Retina (tissue), 1 donor: ENCODE measurements around the gene MMP24OS.
A peak's percentile ranks its signal among the peaks of the same experiment; 100 is the strongest.
"Not testable (repeated sequence)": the region's sequence is repeated elsewhere in the genome, so short reads cannot be mapped to it uniquely, and the experiment has no call there.

Source experiments
- DNase-seq: peaks from one replicate; pipeline ENCODE4 v3.0.0-alpha.2; 2016

The MMP24OS gene

DNA sequence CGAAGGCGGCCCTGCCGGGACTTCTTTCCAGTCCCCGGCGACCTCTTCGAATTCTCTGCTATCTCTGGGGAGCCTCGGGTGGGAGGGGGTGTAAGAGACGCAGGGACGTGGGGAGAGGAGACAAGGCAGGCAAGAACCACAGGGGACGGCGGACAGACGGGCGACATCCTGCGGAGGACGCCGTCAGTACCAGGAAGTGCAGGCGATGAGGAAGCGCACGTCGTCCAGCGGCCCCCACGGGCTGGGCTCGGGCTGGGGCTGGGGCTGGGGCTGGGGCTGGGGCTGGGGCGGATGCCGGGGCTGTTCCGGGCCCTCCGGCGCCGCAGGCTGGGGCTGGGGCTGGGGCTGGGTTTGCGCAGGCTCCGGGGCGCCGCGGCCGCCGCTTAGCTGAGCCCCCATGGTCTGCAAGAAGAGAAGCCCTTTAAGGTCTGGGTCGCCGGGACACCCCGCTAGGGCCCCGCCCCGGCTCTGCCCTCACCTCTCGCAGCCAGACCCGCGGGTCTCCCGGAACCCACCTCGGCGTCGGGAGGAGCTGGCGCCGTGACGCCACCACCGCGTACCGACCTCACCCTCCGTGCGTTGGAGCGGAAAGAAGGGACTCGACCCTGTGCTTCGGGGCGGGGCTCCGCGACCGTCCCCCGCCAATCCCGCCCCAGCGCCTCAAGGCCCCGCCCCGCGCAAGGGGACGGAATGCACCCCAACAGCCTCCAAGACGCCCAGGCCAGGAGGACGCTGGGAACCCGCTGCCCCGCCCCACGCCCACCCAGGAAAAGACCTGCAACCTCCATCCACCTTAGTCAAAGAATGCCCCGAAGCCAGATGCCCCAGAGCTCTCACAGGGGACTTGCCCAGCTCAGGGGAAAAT lies at the start of gene MMP24OS:
Gene MMP24OS (minus strand): TSS at position 592 of the 865 bp plus-strand sequence. CDS start 193 bp downstream, at position 399.
- peak; percentile 92 for DNase-seq

DNA sequence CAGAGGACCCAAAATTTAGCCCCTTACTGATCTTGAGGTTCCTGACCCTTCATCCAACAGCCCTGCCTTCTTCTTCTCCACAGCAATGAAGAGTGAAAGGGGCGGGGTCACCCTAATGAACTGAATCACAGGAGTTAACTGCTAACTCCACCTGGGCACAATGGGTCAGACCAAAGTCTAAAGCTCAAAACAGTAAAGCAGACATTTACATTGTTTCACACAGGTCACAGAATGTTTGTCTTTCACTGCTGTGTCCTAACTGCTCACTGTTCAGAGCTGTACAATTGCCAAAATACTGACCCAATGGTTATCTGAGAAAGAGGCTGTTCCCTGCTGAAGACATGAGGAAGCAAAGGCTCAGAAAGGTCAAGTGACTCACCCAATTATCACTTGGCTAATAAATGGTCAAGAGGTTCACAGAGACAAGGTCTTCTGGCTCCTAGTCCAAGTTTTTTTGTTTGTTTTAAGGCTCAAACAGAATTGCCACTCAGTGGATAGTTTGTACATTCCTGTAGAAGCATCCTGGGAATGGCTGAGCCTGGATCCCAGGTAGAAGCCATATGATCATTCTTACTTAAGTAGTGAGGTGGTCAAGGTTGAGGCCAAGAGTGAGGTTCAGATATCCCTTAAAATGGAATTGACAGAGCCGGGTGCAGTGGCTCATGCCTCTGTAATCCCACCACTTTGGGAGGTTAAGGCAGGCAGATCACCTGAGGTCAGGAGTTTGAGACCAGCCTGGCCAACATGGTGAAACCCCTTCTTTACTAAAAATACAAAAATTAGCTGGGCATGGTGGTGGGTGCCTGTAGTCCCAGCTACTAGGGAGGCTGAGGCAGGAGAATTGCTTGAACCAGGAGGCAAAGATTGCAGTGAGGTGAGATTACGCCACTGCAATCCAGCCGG lies 49.4 kb upstream of the MMP24OS start:
- DNase-seq = no peak

DNA sequence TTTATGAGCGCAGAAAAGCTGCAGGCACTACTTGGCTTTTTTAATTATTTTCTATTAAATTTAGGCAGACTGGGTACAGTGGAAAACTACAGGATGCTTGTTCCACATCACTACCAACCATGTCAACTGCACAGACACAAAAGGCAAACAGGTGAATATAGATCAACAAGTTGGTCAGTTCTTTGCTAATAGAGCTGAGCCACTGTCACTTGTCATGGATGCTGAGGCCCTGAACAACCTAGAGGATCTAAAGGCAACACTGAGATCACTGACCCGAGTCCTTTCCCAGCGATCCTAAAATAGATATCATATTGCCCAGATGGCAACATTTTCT lies 48.8 kb upstream of the MMP24OS start:
- DNase-seq = no peak

DNA sequence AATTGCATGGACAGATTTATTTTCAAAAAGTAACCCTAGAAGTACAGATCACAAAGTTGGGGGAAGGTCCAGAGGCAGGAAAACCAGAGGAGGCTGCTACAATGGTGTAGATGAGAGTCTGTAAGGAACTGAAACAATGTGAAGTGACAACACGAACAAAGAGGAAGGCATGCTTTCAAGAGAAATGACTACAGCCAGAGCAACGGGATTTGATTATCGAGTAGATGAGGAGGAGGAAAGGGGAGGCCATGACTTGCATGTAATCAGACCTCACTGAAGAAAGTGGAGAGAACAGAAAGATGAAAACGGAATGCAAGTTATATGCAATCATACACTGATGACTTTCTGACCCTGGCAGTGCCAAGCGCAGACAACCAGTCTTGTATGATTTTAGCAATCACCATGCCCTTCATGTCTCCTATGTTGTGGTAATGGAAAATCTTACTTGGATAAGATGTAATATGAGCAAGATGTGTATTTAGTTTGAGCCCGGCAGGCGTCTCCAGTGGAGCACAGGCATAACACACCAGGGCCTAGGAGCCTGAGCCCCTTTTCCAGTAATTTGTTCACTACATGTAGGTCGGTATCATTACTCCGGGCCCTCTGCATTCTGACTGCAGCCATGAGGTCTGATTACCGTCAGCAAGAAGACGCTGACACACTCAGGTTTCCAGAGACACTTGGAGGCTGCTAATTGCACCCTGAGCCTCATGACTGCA lies 48.3 kb upstream of the MMP24OS start:
- DNase-seq = no peak

DNA sequence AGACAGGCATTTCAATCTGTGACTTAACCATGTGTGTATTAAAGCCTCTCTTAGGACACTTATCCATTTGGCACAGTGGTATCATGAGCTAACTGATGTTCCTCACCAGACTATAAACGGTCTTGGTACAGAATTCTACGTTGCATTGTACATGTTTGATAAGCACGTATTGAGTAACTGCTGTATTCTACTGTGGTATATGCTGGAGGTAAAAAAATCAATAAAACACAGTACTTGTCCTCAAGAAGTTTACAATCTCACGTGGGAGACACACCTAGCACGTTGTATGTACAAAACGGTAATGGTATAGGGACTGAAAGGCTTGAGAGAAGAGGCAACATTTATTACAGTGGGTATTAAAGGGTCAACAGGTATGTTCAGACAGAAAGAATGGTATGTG lies 47.5 kb upstream of the MMP24OS start:
- DNase-seq = no peak

DNA sequence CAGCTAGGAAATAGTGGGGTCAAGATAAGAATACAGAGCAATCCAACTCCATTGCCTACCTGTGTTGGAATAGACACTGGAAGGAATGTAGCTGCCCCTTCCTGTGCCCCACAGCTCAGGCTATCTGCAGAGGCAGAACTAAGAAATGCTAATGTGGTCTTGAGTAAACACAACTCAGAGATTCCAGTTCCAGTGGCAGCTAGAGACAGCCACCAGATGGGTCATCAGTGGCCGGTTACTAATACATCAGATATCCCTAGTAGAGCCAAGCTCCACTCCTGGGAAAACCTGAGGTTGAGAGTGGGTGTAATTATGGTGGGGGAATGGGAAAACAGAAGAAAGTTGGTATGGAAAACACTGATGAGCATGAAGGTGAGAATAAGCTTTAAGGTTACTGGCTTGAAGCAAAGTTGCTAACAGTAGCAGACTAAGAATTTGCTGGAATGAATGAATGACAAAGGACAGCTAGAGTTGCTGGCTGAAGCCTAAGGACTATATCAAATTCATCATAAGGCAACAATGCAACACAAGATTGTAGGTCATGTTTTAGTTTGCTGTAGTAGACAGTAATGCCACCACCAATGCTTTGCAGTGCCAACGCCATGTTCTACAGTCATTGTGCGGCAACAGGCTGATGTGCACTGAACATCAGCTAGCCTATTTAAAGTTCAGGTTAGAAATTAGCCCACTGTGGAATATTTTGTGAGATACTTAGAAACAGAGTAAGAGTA lies 42.6 kb upstream of the MMP24OS start:
- DNase-seq = no peak

DNA sequence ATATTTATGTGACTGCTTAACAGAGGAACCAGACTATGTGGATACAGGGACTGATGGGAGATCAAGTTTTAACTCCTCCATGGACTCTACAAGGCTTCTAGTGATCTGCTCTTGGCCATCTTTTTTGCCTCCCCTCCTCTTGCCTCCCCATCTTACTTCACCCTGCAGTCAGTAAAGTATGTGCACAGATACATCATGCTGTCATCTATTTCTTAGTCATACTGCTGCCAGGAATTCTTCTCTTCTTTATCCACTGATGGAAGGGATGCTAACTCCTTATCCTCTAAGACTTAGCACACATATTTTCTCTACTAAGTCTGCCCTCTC lies 41.9 kb upstream of the MMP24OS start:
- DNase-seq = no peak

DNA sequence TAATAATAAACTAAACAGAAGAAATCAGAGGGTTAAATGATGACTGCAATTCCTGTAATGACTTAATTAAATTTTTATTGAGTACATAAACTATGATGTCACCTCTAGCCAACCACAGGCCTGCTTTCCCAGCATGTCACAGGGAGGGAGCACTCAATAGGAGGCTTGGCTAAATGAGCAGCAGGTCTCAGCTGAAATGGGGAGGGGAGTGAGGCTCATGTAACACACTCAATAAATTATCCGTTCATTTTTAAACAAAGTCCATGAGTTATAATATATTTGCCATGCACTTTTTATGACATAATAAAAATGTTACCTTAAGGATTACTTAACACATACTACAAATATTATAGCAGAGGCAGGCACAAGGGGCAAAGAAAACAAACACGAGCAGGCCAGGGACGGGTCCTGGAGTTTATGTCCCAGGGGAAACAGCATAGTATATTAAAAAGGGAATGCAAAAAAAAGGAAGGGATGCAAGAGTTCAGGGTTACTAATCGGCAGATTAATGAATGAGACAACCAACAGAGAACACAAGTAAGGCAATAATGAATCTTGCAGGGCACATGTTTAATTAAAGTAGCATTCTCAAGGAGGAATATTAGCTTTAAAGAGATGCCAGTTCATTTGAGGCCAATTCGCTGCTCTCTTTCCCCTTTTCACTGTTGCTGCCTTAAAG lies 41.4 kb upstream of the MMP24OS start:
- no peak for DNase-seq

DNA sequence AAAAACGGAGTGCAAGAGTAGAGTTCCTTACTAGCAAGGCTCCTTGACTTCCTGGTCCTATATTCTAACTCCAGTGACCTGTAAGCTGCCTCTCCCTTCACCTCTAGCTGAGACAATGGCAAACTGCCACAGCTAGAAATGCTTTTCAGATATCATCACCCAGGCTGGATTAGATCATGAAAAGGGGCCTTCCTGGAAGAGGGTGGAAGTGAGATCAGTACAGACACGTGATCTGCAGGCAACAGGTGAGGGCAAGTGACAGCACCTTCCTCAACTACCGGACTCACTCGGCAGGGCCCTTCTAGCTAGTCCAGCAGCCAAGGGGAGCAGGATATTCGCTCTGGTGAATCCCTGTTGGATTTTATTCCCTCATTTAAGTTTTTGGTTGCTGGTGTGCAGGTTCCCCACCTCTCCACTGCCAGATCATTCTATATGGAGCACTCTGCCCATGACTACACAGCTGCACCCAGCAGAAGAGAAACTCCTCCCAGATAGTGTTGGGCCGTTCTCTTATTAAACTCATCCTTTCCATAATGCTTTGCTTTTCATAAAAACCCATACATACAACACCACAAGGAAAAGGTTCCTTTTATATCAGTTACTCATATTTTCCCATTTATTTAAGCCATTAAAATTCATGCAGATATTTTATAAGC lies 40.7 kb upstream of the MMP24OS start:
- no peak for DNase-seq

DNA sequence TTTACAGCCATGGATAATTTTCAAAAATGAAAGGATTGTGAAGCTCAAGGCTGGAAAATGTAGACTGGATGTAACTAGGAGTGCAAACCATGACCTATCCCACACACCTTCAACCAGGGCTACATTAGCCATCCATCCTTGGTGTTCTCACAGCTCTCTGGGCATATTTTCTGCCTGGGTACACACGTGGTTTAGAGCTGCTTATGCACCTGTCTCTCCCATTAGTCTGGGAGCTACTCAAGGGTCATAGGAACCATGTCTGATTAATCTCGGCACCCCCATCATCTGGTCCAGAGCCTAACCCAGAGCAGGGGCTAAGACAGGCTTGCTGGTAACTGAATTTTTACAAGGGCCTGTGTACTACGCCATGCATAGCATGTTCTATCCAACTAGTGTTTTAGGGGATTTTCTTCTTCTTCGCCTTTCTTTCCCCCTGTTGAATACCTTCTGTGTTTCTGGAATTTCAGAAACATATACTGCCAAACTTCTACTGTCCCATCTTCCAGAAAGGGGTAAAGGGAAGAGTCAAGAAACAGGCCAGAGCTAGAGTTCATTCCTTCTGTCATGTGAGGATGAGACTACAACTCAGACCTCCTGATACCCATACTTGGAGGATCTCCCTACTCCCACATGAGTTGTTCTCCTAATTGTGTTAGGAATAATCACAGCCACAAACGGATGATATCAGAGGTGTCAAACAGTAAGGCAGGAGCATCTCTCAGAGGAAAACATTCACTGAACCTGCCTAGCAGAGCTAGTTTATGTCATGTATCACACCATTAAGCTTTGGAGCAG lies 39.7 kb upstream of the MMP24OS start:
- DNase-seq = peak; percentile 34

DNA sequence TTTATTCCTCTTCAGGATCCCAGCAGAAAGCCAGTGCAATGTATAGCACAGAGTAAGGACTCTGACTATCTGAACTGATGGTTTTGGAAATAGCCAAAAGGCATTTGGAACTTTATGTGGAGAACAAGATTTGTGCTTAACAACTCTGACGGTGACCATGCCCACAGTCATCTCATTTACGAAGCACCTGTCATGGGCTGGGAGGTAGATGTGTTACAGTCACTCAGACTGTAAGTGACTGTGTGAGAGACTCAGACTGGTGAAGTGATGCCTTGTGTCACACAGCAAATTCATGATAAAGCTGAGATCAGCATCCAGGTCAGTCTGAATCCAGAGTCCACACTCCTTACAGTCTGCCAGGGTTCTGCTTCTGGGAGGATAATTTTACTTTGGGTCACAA lies 38.2 kb upstream of the MMP24OS start:
- DNase-seq = no peak

DNA sequence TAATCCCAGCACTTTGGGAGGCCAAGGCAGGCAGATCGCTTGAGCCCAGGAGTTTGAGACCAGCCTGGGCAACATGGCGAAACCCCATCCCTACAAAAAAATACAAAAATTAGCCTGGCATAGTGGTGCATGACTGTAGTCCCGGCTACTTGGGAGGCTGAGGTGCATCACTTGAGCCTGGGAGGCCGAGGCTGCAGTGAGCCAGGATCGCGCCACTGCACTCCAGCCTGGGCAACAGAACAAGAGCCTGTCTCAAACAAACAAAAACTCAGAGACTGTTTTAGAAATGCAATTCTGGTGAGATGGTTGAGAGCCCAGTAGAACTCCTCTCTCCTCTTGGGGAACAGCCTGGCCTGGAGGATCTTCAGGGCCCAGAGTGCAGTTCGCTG lies 37.7 kb upstream of the MMP24OS start:
- not testable (repeated sequence) for DNase-seq

DNA sequence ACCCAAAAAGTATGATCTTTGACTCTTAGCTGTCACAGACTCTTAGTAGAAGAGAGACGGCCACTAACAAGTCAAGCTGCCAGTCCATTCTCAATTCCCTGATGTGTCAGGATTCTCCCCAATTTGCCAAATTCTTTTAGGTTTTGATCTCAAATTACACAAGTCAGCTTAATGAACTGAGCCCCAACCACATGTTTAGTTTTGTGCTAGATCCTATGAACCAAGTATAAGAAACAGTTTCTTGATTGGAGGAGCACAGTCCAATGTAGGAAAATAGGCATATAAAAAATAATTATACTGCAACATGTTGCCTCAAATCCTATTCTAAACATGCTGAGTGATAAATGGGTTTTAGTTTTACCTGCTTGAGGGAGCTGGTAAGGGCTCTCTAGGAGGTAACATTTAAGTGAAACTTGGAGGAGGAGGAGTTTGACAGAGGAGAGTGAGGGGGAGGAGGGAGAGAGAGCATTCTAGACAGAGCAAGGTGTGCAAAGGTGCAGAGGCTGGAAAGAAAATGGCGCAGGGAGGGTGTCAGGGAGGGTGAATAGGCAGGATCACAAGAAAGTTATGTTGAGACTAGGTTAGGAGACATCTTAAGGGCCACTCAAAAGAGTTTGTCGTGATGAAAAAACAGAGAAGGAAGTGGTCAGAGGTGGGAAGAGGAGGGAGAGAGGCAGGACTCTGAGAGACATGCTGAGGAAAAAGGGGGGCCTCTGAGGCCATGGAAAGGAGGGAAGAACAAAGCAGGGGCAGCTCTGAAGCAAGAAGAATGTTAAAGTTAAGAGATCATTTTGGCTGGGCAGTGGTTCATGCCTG lies 37.1 kb upstream of the MMP24OS start:
- DNase-seq = no peak

DNA sequence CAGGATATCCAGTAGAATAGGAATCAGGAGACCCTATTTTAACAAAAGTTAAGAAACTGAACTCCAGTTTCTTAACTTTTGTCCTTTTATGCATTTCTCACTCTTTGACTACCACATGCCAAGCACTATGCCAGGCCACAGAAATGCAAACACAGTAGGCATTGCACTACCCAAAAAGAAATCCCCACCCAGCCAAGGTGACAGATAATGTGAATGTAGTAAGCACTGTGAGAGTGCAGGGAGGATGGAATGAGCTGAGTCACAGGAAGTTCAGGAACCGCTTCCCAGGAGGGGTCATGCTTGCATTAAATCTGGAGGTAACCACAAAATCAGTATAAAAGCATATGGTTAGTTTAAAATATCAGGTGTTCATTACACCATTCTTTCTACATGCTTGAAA lies 34.4 kb upstream of the MMP24OS start:
- no peak for DNase-seq

DNA sequence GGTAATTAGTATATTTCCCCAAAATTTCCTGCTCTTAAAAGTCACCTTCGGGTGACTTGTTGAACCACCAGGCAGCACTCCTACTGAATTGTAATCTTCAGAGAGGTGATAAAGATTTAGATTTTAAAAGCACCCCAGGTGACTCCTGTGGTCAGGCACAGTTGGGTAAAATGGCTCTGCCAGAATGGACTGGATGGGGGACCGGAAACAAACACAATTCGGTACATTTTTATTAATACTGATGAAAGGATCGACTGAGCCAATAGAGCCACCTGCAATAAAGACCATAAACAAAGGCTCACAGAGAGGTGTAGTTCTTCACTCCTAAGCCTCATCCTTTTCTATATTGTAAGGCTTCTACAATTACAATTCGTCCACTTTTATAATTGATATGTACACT lies 33.9 kb upstream of the MMP24OS start:
- DNase-seq = no peak

DNA sequence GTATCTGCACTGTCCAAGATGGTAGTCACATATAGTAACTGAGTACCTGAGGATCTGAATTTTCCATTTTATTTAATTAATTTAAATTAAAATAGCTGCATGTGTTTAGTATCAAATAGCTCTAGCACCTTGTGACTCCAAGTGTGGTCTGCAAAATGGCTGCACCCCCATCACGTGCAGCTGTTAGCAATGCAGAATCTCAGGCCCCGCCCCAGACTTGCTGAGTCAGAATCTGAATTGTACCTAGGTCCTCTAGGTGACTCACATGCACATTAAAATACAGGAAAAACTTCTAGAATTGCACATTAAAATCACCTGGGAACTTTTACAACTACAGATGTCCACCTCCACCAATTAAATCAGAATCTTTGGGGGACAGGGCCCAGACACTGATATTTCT lies 33.5 kb upstream of the MMP24OS start:
- no peak for DNase-seq

DNA sequence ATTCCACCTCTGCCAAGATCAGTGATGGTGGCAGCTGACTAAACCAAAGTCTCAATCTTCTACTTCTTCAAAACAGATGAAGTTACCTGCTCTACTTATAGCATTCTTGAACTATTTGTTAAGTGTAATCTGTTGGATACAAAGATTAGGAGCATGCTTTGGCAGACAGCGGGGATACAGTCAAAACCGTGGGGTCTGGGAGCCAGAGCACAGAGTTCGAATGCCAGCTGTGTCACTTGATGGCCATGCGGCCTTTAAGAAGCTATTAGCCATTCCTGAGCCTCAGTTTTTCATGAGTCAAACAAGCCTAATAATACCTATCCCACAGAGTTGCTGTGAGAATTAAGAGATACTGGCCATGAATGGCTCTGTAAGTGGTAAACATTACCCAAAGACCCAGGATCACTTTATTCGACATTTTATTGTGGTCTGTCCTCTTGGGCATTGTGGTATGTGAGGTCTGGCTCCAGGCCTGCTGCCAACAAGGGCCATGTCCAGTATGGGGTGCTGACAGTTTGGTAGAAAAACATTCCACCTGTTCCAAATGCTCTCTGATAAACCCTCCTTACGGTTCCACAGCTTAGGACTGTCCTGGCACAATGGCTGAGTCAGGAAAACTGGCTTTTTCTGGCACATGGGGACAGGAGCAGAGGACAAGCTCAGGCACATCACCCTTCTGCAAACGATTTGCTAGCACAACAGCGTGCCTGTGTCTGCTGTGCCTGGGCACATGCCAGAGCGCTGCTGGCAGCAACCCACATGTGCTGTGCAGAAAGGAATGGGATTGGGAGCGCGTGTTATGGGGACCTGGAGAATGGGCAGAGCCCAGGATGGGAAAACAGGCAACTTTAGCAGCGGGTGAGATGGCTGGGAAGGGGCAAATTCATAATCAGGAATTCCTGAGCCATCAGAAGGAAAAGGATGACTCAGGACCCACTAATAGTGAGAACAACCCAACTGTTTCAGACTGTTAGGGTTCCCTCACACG lies 30.0 kb upstream of the MMP24OS start:
- DNase-seq = no peak

DNA sequence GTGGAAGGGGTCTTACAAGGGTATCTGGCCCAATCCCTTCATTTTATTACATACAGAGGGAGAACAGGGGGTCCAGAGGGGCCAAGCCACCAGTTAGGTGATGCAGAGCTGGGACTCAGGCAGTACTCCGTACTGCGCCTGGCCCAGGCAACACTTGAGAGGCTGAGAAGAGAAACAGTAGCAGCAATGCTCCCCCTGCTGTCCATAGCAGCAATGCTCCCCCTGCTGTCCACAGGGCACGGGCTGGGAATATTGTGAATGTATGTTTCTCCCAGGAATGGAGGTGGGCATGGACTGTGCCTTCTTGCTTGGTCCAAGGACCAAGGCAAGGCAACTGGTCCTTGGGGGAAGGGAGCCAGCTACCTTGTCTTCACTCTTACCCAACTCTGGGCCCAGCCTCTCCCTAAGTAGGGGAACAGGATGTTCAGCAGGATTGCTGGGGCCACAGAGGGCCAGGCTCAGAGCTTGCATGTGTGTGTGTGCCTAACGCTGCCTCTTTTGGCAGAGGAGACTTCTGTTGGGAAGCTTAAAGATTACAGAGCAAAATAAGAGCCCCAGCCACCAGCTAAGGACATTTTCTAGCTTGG lies 29.1 kb upstream of the MMP24OS start:
- DNase-seq = peak; percentile 26
